SKM-1 (cell line): ENCODE data around the gene RRM2.
"Not testable (repeated sequence)": the region's sequence is repeated elsewhere in the genome, so short reads cannot be mapped to it uniquely, and the experiment has no call there.

Source experiments
- DNase-seq: peaks from one replicate; lab custom pipeline; 2025; ENCODE audit not compliant: unreplicated experiment; lab: John Stamatoyannopoulos, UW

The RRM2 gene

GRCh38 chr2:10132043-10132575 is 9.6 kb downstream of the RRM2 start:
- DNase-seq: no peak

DNA sequence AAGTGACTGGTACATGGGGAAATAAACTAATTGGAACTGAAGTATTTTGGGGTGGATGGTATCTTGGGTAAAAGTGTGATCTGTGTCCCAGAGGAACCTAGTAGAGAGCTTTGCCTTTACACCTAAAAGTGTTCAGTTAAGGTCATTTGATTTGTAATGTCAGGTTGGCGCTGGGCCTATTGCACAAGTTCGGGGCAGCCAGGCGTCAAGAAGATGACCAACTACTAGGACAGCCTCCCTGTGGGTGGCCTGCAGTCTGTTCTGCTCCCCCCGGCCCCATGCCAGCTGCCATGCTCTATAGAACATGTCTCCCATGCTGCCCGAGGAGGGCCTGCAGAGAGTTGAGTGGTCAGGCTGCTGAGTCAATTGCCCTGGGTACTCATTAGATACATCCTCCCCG is 10.1 kb downstream of the RRM2 start:
- no peak for DNase-seq

DNA sequence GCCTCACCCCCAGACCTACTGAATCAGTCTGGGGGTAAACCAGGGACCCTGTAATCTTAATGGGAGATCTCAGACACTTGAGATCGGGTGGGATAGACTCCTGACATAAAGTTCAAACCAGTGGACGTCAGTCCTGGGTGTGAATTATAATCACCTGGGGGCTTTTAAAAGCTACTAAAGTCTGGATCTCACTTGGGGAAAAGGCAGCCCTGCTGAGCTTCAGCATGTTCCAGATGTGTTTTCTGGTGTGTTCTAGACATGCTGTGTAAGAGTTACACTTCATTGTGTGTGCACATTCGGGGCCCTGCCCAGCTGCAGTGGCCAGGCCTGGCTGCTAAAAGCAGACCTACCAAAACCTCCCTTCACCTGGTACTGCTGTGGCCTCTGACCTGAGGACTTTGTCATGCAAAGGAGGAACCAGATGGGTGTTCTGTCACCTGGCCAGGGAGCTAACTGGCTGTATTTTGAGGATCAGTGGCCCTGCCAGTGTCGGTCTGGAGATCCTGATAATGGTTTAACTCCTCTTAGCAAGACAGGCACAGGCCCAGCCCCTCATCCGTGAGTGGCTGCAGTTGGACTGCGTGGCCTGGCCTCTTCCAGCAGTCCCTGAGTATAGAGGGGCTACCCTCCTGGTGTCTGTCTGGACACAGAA is 10.6 kb downstream of the RRM2 start:
- DNase-seq: no peak

DNA sequence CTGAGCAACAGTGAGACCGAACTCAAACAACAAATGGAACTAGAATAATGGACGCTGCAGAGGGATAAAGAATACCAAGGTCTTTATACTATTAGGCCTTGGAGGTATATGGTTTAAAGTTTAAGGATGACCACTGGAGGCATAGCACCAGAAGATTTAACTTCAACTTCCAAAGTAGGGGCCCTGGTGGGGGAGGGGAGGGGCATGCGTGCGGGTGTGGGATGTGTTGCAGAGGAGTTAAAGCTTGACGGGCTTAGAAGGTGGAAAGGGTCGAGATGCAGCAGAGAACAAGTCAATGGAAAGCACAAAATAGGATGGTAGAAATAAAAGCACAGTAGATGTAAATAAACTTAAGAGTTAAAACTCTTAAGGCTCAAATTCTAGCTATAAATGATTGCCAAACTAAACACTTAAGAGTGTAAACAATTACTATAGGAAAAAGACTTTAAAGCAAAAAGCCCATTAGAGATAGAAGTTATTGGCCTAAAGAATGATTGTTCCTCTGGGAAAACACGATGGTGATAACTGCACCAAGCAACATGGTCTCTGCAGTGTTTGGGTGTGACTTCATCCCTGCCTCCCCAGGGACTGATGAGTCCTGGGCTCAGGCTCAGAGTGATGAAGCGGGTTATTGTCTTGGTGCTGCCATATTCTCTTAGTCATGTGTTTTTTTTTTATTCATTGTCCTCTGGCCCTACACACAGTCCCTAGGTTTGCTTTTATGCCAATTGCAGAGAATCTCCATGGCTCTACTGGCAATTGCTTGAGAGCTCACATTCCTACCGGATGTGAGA is 13.0 kb downstream of the RRM2 start:
- no peak for DNase-seq

DNA sequence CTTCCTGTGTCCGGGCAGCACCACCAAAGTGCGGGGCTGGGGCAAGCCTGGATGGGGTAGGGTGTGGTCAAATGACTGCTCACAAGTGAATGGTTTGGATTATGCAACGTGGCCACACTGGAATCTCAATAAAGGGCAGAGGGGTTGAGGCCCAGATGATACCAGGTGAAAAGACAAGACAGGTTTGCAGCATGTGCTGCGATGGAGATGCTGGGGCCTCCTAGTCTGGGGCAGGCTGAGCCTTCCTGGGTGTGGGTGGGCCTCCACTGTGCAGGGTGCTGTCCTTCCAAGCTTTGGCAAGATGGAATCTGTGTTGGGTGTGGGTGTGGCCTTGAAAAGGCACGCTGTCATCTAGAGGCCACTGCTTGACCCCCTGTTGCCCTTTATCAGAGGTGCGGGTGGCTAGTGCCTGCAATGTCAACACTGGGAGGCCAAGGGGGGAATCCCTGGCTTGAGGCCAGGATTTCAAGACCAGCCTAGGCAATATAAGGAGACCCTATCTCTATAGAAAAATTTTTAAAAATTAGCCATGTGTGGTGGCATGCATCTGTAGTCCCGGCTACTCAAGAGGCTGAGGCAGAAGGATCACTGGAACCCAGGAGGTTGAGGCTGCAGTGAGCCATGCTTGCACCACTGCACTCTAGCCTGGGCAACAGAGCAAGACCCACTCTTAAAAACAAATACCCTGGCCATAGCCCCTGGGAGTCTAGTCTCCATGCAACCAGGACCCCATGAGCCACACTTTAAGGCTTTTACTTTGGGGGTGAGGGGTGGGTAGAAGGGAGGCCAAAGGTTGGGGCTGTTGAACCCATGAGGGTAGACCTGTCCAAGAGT is 13.8 kb downstream of the RRM2 start:
- no peak for DNase-seq

DNA sequence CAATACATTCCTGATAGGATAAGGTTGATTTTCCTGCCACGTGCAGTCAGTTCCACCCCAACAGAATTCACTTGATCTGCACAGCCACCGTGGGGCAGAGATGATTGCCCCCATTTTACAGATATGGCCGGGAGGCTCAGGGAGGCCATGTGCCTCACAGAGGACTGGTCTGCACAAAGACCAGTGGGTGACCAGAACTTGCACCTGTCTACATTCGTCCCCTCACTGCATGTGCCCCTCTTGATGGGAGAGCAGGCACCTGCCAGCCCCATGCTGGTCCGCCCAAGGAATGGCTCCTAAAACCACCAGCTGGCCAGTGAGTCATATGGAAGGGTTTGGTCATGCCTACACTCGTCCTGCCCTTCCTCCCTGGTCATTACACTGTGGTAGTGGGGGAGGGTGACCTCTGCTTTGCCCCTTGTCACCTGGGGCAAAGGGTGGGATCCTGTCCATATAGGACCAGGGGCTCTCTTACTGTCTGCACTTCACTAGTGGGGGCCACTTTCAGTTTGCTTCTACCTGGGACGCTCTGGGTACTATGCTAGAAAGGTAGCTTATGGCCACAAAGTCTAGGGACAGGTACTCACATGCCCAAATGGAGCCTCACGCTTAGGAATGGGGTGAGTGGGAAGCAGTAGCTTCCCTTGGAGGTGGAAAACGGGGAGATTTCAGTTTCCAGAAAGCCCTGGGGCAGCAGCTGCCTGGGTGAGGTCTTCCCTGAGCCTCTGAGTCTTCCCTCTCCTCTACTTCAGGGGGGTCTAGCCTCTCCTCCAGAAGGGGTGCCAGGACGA is 14.7 kb downstream of the RRM2 start:
- DNase-seq: no peak

- no peak for DNase-seq
Measured at GRCh38 chr2:10139536-10139935, 17.0 kb downstream of the RRM2 start.

DNA sequence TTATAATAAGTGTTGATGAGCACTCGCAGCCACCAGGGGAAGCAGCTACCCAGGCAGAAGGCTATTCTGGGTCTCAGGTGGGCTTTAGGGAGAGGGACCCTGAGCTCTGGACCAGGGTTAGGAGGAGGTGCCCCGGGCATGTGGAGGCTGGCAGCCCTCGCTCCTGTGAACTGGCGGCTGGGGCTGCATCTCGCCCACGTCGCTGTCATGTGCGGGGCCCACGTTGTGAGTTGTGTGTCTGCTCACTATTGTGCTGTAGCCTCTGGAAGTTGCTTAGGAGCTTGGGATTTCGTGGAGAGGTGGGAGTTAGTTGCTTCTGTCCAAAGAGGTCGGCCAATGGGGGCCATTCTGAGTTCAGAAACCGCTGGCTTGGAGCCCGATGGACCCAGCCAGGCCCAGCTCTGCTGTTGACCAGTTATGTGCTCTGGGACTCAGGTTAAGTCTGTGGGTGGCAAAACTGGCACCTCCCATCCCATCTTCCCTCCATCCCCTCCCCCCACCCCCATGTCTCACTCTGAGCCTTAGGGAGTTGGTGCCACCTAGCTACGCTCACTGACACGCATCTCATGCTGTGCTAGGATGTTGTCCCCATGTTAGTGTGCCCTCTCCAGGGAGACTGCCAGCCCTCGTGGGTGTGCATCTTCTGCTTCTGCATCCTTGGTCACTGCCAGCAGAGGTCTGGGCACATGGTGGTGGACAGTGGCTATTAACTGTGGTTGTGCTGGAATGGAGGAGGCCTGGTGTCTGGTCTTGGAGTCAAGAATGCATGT is 18.5 kb downstream of the RRM2 start:
- DNase-seq: no peak

DNA sequence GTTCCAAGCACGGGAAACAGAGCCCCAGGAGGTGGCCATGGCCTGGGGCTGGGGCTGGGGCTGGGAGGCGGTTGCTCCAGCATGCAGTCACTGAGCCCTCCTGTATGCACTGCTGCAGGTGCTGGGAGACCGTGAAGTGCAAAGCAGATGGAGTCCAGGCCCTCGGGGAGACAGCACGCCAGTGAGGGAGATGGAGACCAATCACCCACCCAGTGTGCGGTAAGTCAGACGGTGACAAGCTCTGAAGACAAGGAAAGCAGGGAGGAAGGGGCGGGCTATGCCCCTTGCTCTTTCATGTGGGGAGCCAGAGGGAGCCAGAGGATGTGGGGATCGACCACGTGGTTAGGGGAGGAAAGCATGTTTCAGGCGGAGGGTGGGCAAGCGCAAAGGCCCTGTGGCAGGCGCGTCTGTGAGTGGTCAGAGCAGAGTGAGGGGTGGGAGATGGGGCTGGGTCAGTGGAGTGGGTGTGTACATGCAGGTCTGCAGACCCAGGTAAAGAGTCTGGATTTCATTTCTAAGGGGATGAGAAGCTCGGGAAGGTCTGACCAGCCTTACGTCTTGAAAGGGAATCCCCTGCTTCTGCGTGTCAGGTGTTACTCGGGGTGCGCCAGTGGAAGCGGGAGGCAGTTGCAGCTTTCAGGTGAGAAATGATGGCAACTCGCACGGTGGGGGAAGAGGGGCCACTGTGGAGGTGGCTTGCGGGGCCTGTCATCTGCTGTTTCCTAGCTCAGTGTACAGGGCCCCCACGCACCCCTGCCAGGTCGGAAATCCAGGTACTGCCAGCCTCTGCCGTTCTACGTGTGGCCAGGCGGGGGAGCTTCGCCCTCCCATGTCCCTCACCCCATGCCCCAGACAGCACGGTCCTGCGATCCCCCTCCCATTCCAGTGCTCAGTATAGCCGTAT is 19.4 kb downstream of the RRM2 start:
- DNase-seq: no peak

DNA sequence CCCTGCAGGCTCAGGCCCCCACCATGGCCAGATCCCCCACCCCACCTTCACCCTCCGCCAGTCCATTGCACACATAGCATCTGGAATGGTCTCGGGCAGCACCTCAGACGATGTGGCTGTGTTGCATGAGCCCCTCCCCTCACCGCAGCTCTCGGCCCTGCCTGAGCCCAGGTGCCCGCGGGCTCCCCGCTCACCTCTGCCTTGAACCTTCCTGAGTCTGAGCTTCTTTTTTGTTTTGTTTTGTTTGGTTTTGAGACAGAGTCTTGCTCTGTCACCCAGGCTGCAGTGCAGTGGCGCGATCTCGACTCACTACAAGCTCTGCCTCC is 20.1 kb downstream of the RRM2 start:
- DNase-seq: no peak

DNA sequence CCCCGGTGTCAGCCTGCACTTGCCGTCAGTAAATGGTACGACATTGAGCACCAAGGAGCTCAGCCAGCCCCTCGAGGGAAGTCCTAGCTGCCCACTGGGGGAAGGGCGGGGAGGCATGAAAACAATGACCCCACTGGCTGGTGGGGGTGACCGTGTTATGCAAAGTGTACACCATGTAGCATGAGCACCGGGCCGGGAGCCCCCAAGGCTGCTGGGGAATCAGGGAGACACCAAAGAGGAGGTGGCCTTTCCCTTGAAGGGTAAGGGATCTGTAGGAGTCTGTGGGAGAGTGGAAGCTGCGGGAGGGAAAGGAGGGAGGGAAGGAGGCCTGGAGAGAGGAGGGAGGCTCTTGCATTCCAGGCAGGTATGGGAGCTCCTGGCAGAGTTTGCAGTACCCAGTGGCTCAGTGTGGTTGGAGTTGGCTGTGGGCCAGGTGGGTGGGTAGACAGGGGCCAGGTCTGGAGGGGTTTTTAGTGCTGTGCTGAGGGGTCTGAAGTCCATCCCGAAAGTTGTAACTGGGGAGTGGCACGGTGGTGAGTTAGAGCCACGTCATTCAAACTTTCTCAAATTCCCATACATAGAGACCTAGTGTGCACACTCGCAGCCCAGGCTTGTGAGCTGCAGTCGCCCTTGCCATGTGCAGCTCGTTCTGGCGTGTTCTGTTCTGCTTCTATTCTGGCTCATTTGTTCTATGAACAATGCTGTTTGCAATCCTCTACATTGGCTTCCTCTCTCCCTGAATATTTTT is 22.4 kb downstream of the RRM2 start:
- DNase-seq: no peak

- DNase-seq: no peak
Measured at GRCh38 chr2:10145519-10146357, 23.2 kb downstream of the RRM2 start.

GRCh38 chr2:10146366-10147005 is 23.9 kb downstream of the RRM2 start:
- no peak for DNase-seq

- not testable (repeated sequence) for DNase-seq
Measured at GRCh38 chr2:10147050-10147660, 24.6 kb downstream of the RRM2 start.

DNA sequence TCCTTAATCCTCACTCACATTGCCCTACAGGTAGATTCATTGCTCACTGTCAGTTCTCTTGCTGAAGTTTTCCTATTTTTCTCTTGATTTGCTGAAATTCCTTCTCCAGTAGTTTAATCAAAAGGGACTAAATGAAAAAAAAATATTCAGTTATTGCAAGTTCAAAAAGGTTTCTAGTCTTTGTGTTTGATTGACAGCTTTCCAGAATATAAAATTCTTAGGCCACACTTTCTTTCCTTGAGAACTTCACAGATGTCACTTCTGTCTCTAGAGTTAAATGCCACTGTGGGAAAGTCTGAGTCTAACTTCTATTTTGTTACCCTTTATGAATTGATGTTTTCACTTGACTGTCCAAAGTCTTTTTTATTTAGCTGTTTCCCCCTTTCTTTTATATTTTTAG is 25.7 kb downstream of the RRM2 start:
- DNase-seq: no peak

GRCh38 chr2:10149635-10150034 is 27.1 kb downstream of the RRM2 start:
- no peak for DNase-seq

- DNase-seq: no peak
Measured at GRCh38 chr2:10150436-10150835, 27.9 kb downstream of the RRM2 start.
